Natural killer cell (primary cell): Measurements from ENCODE around the gene STARD3. TPM values are rescaled to one million over a fixed set of nuclear protein-coding genes. Genes with fewer than 3 reads are reported as not detected.

Experiments used
- ATAC-seq, 3 donors: fragments of 150-1000 bp in 2 of 3; fragments of 200-7000 bp in 1 of 3; cut with Tn5 transposase; 1 replicate in 1 of 3; 2 replicates in 2 of 3; pipeline ENCODE4 v1.10.0; 2021; ENCODE audit warnings: mild to moderate bottlenecking in 2 of 3, moderate library complexity in 2 of 3
- DNase-seq, 2 donors: peaks; one replicate each; pipeline versions ENCODE4 v3.0.0 to v3.0.0-alpha.2; 2013 to 2021; ENCODE audit warnings: mixed read lengths in 1 of 2
- H3K27ac ChIP-seq: one replicate; pipeline ENCODE4 v1.5.1; 2013; ENCODE audit warnings: mild to moderate bottlenecking, low read length
- H3K27me3 ChIP-seq: one replicate; pipeline ENCODE4 v1.6.1; 2013; ENCODE audit warnings: low read length; ENCODE audit not compliant: control insufficient read depth, insufficient read depth
- H3K36me3 ChIP-seq: one replicate; pipeline ENCODE4 v1.6.1; 2013; ENCODE audit warnings: low read length; ENCODE audit not compliant: control insufficient read depth, insufficient read depth
- H3K4me1 ChIP-seq: one replicate; pipeline ENCODE4 v1.6.1; 2013; ENCODE audit warnings: low read length; ENCODE audit not compliant: control insufficient read depth, insufficient read depth
- H3K4me3 ChIP-seq: one replicate; pipeline ENCODE4 v1.5.1; 2013; ENCODE audit warnings: low read length
- H3K9me3 ChIP-seq: one replicate; pipeline ENCODE4 v1.6.1; 2013; ENCODE audit warnings: low read length; ENCODE audit not compliant: control insufficient read depth, insufficient read depth
- H3K27ac Mint-ChIP-seq, 2 donors: one replicate each; pipeline ENCODE4 v1.8.0; 2022; ENCODE audit warnings: mild to moderate bottlenecking in 2 of 2, mixed read lengths in 2 of 2, moderate library complexity in 1 of 2
- H3K27me3 Mint-ChIP-seq, 2 donors: one replicate each; pipeline ENCODE4 v1.8.0; 2022; ENCODE audit warnings: low read depth in 2 of 2, mixed read lengths in 2 of 2
- H3K36me3 Mint-ChIP-seq: one replicate; pipeline ENCODE4 v1.8.0; 2022; ENCODE audit warnings: mixed read lengths
- H3K4me1 Mint-ChIP-seq, 2 donors: one replicate each; pipeline ENCODE4 v1.8.0; 2022; ENCODE audit warnings: mixed read lengths in 2 of 2
- H3K4me3 Mint-ChIP-seq: one replicate; pipeline ENCODE4 v1.8.0; 2022; ENCODE audit warnings: mild to moderate bottlenecking, moderate library complexity, mixed read lengths
- H3K9me3 Mint-ChIP-seq, 2 donors: one replicate each; pipeline ENCODE4 v1.8.0; 2022; ENCODE audit warnings: mixed read lengths in 2 of 2
- WGBS: methylation state at CpG from one replicate; pipeline ENCODE4 v1.1.7; 2013; ENCODE audit warnings: missing lambda C conversion rate; ENCODE audit not compliant: insufficient coverage; 5-methylcytosine and 5-hydroxymethylcytosine counted together
- intact Hi-C: fragments of 100-400 bp; cut with micrococcal nuclease; formaldehyde crosslinking; loops from one replicate; pipeline ENCODE4 v1.14.2; 2022
- total RNA-seq, 4 donors: library from RNA; stranded (reverse); fragments of 120-200 nt in 1 of 4; gene quantifications; one replicate each; pipeline versions ENCODE4 v1.2.3 to v1.2.4, GENCODE V29; 2013 to 2022
- TF ChIP-seq, protein P1 (sequence below): fragments of 200-600 bp; IDR thresholded peaks from one replicate; pipeline ENCODE4 v1.8.0; 2022; ENCODE audit warnings: antibody characterized with exemption

The STARD3 gene
- total RNA-seq, 3 donors from 2014 or later (not counting 1 experiment from before 2014, with no cell fraction given), result 97.1 to 115 (median 105) TPM

DNA sequence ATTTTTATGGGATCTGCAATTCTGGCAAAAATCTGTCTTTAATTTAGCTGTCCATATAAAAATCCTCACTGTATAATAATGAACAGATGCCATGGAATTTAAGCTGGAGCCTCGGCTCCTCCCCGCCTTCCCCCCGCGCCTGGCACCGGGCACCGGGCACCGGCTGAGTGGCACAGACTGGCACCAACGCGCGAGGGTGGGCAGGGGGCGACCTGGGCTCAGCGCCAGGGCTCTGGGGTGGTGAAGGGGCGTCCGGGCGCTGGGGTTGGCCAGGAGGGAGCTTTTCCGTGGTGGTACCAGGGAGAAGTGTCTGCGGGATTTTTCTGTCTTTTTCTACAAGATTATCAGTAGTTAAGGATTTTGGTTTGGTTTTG, 38.3 kb upstream of the STARD3 start:
- WGBS, result 11% methylated on average over 17 of the region's 17 CpGs
- TF ChIP-seq, protein P1, sequence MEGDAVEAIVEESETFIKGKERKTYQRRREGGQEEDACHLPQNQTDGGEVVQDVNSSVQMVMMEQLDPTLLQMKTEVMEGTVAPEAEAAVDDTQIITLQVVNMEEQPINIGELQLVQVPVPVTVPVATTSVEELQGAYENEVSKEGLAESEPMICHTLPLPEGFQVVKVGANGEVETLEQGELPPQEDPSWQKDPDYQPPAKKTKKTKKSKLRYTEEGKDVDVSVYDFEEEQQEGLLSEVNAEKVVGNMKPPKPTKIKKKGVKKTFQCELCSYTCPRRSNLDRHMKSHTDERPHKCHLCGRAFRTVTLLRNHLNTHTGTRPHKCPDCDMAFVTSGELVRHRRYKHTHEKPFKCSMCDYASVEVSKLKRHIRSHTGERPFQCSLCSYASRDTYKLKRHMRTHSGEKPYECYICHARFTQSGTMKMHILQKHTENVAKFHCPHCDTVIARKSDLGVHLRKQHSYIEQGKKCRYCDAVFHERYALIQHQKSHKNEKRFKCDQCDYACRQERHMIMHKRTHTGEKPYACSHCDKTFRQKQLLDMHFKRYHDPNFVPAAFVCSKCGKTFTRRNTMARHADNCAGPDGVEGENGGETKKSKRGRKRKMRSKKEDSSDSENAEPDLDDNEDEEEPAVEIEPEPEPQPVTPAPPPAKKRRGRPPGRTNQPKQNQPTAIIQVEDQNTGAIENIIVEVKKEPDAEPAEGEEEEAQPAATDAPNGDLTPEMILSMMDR, result no peak
- H3K36me3 ChIP-seq, result no peaks in the 10 kb centered on the region
- H3K27me3 ChIP-seq, result peaks cover 65% of the 10 kb centered on the region
- ATAC-seq (no peak), DNase-seq (no peak)
- peaks cover 0 to 5% of the 10 kb centered on the region in 2 donors for H3K4me1 Mint-ChIP-seq
- no peak overlapping the region for H3K4me3 Mint-ChIP-seq
- H3K36me3 Mint-ChIP-seq, result no peaks in the 10 kb centered on the region
- no peak overlapping the region for H3K27ac Mint-ChIP-seq
- no peak overlapping the region for H3K4me3 ChIP-seq
- H3K9me3 Mint-ChIP-seq, result no peaks in the 10 kb centered on the region
- no peaks in the 10 kb centered on the region for H3K9me3 ChIP-seq
- H3K27me3 Mint-ChIP-seq, result peaks cover 57 to 81% of the 10 kb centered on the region in 2 donors
- H3K27ac ChIP-seq, result no peak overlapping the region
- H3K4me1 ChIP-seq, result peaks cover 9% of the 10 kb centered on the region
- intact Hi-C loops, result no loop called here

DNA sequence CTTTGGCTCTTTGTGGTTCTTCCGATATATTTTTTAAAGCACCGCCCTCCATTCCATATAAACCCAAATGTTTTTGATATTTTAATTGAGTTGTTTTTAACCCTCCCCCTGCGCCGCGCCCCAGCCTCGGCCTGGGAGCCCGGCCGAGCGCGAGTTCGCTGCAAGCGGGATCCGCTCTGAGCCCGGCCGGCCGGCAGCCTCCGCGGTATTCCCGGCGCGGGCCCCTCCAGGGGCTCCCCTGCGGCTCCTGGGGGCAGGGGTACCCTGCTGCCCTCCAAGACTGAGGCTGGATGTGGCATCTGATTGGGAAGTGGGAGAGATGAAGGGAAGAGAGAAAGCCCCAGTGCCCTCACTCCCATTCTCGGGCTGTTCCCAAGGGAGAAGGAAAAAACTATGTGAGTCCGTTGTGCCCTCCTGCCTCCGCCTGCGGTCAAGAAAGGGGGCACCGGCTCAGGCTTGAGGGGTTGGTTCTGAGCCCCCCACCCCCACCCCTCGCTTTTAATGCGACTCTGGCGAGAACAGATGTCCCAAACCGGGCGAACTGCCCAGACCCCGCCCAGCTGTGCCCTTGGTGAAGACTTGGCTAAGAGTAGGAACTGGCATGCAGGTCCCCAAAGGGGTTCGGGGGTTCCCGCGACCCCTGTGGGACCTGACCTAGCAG, 37.8 kb upstream of the STARD3 start:
- Mint-ChIP-seq H3K27ac (no peak overlapping the region), H3K27me3 (peaks cover 60 to 82% of the 10 kb centered on the region in 2 donors), H3K4me1 (peaks cover 0 to 5% of the 10 kb centered on the region in 2 donors), H3K4me3 (no peak overlapping the region), H3K36me3 (no peaks in the 10 kb centered on the region), H3K9me3 (no peaks in the 10 kb centered on the region)
- Histone ChIP-seq H3K27ac (no peak overlapping the region), H3K36me3 (no peaks in the 10 kb centered on the region), H3K4me3 (no peak overlapping the region), H3K4me1 (peaks cover 14% of the 10 kb centered on the region), H3K9me3 (no peaks in the 10 kb centered on the region), H3K27me3 (peaks cover 69% of the 10 kb centered on the region)
- TF ChIP-seq, protein P1, result no peak
- 4% methylated on average over 33 of the region's 36 CpGs for WGBS
- ATAC-seq (no peak), DNase-seq (no peak)
- intact Hi-C loops, result no loop called here

DNA sequence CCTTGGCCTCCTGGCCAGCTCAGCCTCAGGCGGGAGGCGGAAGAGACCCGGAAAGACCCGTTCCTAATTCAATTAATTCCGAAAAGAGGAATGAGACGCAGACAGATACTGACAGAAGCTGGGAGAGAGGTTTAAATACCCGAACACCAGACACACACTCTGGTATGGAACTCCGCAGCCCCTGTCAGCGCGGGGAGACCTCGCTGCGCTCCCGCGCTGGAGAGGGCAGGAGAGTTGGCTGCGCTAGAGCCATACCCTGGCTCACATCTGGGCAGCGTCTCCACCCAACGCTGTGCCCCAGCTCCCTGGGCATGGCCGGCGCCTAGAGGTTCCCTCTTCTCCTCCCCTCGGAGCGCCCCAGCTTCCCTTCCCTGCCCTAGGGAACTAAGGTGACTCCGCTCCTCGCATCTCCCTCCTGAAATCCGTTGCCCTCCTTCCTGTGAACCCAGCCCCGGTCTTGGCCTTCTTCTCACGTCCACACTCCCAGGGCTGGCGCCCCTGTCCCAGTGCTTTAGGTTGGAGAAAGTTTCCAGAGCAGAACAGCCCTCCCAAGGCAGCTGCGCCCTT, 37.2 kb upstream of the STARD3 start:
- Mint-ChIP-seq H3K27ac (no peak overlapping the region), H3K36me3 (no peaks in the 10 kb centered on the region), H3K9me3 (no peaks in the 10 kb centered on the region), H3K4me1 (peaks cover 0 to 6% of the 10 kb centered on the region in 2 donors), H3K4me3 (no peak overlapping the region), H3K27me3 (peaks cover 57 to 83% of the 10 kb centered on the region in 2 donors)
- Histone ChIP-seq H3K27me3 (peaks cover 73% of the 10 kb centered on the region), H3K36me3 (no peaks in the 10 kb centered on the region), H3K9me3 (no peaks in the 10 kb centered on the region), H3K27ac (no peak overlapping the region), H3K4me3 (no peak overlapping the region), H3K4me1 (peaks cover 19% of the 10 kb centered on the region)
- ATAC-seq (no peak), DNase-seq (no peak)
- TF ChIP-seq, protein P1, result no peak
- intact Hi-C loops, result no loop called here
- 8% methylated on average over 28 of the region's 28 CpGs for WGBS
